ENCODE results near the gene FNDC8.

- TF ChIP-seq CTCF (IDR thresholded peaks at IDR 0.05) = no peak
- no peak for TF ChIP-seq POLR2A (IDR thresholded peaks at IDR 0.05)
These were observed 44.5 kb upstream of the FNDC8 start for GRCh38 chr17:35076874-35077273.

Data from uterus (tissue), 2 donors.